PC-3 (cell line): ENCODE measurements around the gene ERMARD.

Experiments used
- EZH2 ChIP-seq: fragments of 300-600 bp; sonication (generic); IDR thresholded peaks from one replicate; pipeline ENCODE4 v1.6.1; 2017; ENCODE audit warnings: antibody characterized with exemption, mild to moderate bottlenecking, low read length; ENCODE audit not compliant: unreplicated experiment
- EZH2phosphoT487 ChIP-seq: fragments of 300-600 bp; sonication (generic); IDR thresholded peaks from 2 replicates; pipeline ENCODE4 v1.6.1; 2018; ENCODE audit warnings: mild to moderate bottlenecking, antibody characterized with exemption, low read length, borderline replicate concordance
- TF ChIP-seq, protein P1 (sequence below): fragments of 300-600 bp; sonication (generic); conservative IDR thresholded peaks from 2 replicates; pipeline ENCODE4 v1.5.1; 2017; ENCODE audit warnings: antibody characterized with exemption, low read depth, mild to moderate bottlenecking, low read length

DNA sequence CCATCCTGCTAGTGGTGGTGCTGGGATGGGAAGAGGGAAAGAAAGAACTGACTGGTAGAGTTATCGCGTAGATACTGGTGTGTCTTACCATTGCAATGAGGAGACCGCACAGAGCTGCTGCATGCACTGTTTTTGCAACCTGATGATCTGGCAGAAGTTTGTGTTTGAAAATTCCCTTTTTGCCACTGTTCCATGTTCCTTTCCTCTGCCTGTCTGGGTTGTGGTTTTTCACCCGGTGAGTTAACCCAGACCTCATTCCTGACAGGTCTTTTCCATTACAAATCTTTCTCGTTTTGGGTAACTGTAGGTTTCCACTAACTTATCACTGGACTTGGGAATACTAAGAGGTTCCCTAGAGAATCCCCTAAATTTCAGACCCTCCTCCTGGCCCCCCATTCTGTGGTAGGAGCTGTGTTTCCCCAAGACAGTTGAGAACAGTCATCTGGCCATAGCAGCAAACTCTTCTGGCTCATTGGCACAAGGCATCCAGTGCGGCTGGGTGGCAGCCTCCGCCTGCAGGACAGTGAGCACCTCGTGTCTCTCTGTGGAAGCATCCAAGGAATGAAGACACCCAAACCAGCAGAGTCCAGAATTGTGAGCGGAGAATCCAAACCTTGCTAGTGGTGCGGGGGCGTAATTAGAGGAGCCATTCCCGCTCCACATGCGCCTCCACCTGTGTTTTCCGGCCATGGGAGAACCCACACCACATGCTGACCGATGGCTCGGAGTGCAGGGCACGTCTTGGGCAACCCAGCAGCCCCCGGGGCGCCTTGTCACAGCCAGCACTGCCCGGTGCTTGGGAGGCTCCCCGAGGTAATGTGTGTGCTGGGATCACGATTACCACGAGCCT lies 32.8 kb downstream of the ERMARD start:
- TF ChIP-seq, protein P1, sequence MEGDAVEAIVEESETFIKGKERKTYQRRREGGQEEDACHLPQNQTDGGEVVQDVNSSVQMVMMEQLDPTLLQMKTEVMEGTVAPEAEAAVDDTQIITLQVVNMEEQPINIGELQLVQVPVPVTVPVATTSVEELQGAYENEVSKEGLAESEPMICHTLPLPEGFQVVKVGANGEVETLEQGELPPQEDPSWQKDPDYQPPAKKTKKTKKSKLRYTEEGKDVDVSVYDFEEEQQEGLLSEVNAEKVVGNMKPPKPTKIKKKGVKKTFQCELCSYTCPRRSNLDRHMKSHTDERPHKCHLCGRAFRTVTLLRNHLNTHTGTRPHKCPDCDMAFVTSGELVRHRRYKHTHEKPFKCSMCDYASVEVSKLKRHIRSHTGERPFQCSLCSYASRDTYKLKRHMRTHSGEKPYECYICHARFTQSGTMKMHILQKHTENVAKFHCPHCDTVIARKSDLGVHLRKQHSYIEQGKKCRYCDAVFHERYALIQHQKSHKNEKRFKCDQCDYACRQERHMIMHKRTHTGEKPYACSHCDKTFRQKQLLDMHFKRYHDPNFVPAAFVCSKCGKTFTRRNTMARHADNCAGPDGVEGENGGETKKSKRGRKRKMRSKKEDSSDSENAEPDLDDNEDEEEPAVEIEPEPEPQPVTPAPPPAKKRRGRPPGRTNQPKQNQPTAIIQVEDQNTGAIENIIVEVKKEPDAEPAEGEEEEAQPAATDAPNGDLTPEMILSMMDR: no peak
- no peak for TF ChIP-seq EZH2
- TF ChIP-seq EZH2phosphoT487: no peak
